NCI-H1105 (cell line): Measurements from ENCODE around the gene KIZ.

Experiments used
- DNase-seq: peaks from one replicate; lab custom pipeline; 2025; lab: John Stamatoyannopoulos, UW

The KIZ gene

DNA sequence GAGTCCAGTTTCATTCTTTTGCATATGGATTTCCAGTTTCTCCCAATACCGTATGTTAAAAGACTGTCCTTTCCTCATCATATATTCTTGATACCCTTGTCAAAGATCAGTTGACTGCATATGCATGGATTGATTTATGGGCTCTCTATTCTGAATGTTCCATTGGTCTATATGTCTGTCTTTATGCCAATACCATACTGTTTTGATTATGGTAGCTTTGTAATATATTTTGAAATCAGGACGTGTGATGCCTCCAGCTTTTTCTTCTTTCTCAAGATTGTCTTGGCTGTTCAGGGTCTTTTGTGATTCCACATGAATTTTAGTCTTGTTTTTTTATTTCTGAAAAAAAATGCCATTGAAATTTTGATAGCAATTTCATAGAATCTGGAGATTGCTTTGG is 51.9 kb downstream of the KIZ start:
- no peak for DNase-seq

DNA sequence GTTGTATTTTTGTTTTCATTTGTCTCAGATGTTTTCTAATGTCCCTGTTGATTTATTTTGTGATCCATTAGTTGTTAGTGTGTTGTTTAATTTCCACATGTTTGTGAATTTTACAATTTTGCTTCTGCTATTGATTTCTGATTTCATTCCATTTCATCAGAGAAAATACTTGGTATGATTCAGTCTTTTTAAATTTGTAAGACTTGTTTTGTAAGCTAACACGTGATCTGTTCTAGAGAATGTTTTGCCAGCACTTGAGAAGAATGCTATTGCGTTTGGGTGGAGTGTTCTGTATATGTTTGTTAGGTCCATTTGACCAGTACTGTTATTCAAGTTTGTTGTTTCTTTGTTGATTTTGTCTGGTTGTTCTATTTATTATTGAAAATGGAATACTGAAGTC is 53.9 kb downstream of the KIZ start:
- DNase-seq: no peak

DNA sequence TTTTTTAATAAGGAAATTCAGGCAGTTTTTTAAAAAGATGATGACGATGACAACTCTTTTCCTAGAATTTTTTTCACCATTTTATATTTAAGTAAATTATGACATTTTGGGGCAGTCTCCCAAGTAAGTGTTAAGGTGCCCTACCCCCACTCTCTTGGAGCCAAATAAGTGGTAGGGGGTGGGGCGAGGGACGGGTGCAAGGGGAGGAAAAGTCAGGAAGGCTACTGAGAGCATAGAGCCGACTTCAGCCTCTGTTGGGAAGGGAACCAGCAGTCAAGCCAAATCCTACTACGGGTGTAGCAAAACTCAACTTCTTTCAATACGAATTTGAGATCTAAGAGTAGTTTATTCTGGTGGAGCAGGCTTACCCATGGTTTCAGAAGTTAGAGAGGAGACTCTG is 54.4 kb downstream of the KIZ start:
- no peak for DNase-seq

DNA sequence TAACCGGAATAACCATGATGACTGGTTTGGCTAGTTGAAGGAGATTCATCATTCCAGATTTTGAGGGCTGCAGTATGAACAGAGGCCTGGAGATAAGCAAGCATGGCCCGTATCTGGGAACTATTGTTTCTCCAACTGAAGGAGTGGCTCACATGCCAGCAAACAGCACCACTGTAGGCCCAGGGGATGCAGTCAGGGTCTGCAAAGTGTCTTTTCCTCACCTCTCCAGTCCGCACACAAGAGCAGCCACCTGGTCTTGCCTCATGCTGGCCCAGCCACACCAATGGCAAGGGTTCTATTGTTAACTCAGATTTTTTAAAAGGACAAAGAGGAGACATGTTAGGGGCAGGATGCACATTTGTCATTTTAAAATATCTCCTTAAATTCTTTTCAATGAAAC is 55.1 kb downstream of the KIZ start:
- no peak for DNase-seq

DNA sequence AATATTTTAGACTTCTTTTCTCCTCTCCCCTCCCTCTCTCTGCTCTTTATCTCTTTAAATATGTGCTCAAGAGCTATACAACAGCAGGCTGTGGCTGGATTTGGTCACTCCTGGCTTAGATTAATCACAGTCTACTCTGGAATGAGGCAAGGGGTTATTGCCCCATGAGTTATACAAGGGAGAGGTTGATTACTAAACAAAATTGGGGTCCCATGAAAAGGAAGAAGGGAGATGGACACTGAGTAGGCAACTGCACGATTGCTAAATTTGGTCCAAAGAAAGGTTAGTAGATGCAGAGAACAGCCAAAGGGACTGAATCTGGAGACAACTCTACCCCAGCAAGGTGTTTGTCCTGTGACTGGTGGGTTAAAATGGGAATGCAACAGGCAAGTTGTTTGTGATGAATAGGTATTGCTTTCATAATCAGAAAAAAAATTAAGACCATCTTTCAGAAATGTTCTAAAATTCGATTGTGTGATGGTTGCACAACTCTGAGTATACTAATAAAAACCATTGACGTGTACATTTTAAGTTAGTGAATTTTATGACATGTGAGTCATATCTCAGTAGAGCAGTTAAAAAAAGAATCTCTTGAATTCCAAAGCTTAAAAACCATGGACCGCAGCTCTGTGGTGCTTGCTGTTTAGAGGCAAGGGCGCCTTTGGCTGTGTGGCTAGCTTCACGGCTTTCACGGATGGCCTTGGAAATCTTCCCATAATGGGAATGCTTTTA is 57.1 kb downstream of the KIZ start:
- DNase-seq: no peak

DNA sequence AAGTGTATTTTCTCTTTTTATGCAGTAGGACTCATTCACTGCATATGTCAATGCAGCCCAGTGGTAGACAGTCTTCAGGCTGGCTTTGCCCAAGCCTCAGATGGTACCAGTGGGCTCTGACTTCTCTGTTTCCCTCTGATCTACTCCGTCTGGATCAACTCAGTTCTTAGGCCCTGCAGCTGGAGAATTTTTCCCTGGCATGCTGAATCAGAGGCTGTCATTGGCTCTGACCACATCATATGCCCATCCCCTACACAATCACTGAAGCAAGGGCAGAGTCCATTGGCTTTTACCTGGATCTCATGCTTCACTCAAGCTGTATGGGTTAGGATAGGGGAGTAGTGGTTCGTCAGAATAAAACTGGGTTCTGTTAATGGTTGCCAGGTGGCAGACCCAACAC is 57.8 kb downstream of the KIZ start:
- no peak for DNase-seq

DNA sequence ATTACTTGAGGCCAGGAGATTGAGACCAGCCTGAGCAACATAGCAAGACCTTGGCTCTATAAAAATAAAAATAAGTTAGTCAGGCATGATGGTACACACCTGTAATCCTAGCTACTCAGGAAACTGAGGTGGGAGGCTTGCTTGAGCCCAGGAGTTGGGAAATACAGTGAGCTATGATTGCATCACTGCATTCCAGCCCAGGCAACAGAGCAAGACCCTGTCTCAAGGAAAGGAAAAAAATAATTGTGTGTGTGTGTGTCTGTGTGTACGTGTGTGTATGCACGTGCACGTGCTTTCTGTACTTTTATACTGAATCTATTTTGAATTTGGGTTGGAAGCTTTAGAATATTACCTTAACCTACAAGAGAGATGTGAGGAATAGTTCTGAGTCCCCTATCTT is 58.9 kb downstream of the KIZ start:
- no peak for DNase-seq

DNA sequence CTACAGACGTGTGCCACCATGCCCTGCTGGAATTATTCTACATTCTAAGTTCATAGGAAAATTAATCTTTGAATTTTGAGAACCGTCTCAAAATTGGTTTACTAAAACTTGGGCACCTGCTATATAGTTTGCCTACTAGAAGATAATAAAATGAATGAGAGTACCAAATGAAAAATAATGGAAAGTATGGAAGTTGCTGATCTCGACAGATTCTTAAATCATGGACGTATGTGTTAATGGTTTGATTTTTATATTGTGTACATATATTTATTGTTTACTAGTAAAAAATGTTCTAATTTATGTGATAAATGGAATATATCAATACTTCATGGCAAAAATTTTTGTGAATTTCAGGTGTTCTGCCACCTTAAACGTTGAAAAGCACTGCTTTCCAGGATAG is 60.0 kb downstream of the KIZ start:
- no peak for DNase-seq

DNA sequence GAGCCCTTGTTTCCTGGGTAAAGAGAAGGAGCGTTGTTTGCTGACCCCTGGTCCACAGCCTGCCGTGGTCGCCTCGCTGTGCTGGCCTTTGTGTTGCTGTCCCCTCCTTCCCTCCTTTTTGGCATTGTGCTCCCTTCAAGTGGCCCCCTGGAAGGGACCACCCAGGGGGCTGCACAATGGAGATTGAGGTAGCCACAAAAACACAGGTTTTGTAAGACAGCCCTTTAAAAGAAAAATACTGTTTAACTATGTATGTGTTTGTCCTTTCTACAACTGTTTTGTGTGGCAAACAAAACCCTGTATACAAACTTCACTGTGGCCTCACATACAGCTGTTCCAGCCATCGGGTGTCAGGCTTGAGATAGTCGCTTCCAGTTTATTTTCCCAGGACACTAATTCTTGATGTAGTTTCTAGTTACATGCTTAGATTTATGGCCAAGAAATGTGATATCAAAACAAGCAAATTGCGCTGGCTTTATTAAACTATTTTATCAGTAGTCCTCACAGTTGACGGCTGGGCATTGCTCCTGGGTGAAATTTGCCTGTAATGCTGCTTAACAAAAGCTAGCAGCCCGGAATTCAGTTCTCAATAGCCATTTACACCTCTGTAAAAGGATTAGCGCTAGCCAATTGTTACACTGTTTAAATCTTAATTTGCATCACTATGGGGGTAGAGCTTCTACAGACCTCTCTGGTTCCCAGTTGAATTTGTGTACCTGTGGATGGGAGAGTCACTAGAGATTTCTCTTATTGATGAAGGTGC is 64.1 kb downstream of the KIZ start:
- peak; percentile 14 for DNase-seq

DNA sequence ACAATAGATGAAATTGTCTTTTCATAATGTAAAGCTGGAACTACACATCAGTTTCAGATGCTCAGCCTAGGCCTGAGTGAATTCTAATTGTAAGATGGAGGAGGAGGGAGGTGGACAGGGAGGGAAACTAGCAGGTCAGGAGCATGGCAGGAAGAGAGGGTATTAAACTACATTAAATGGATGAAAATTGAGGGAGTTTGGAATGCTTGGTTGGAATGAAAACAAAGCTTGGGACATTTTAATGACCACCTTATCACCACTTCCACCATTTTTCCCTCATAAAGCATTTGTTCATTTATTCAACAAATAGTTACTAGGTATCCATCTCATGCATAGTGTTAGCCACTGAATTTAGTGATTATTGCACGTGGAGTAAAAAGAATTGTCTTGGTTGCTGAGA is 65.0 kb downstream of the KIZ start:
- no peak for DNase-seq

DNA sequence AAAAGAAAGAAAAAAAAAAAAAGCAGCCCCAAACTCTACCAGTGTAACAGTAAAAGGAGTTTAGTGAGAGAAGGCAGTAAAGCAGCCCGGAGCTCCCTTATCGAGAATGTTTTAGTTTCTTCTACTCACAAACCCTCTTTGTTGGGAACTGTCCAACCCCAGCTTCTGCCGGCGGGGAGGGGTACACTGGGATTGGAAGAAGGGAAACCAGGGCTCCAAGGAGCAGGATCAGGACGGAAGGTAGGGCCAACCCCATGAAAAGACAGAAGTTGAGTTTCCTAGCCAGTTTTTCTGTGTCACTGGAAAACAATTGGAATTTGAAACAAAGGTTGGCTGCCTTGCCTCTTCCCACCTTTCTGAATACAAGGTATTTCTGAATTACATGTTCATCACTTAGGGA is 66.0 kb downstream of the KIZ start:
- DNase-seq: no peak

DNA sequence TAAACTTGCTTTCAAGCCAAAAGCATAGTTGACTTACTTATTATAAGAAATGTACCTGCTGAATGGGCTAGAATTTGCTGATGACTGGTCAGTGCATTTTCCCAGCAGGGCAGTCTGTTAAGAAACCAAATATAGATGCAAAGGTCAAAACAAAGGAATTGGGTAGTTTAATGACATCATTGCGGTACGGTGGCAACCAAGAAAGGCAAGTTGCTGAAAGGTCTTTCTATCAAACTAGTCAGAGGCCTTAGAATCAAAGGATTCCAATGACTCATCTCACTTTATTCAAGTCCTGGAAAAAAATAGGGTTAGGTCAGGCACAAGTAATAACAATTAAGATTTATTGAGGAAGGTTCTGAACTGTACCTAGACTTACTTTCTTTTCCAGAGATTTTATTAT is 76.4 kb downstream of the KIZ start:
- DNase-seq: no peak

DNA sequence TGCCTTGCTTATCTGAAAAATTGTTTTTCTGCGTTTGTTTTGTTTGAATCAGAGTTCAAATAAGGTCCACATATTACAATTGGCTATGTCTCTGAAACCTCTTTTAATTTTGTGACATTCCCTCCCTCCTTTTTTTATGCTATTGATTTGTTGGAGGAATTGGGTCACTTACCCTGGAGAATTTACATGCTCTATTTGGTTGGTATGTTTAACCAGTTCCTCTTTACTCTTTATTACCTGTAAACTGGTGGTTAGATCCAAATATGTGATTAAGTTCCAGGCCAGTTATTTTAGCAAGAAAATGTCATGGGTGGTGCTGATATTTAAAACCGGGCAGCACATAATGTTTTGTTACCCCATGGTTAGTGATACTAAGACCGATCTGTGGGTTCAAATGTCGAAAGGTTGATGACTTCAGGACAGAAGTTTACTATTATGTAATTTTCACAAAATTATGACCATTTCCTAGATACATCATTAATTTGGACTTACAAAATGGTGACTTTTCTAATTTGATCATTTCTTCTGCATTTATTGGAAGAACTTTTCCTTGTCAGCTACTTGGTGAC is 77.3 kb downstream of the KIZ start:
- DNase-seq: no peak

DNA sequence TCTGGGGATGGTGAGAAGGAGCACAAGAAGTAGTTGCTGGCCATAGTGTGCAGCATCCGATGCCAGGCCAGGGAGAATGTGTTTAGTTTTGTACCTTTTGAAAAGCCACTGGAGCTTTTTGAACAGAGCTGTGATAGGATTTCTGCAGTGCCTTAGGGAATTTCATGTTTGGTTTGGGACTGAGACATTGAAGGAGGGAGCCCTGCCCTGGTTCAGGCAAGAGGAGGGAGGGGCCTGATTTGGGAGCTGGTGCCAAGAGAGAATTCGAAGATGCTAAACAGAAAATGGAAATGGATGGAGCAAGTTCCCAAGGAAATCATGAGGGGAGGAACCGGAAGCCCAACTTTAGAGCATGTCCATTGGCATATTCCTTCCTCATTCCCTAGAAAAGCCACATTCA is 80.7 kb downstream of the KIZ start:
- DNase-seq: no peak

DNA sequence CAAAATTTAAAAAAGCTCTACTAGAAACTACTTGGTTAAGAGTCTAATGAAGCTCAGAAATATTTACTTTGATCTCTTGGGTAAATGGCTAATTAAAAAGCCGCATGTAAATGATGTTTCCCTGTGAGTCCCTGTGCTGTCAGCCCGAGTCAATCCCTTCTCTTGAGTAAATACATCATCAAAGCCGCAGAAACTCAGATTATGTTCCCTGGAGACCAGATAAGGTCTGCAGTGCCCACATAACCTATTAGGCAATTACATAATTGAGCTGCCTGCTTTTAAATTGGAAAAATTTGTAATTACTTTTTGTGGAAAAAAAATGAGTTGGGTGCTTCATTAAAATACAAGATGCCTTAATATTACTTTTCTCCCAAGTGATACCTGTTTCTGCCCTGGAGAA is 83.1 kb downstream of the KIZ start:
- DNase-seq: no peak

DNA sequence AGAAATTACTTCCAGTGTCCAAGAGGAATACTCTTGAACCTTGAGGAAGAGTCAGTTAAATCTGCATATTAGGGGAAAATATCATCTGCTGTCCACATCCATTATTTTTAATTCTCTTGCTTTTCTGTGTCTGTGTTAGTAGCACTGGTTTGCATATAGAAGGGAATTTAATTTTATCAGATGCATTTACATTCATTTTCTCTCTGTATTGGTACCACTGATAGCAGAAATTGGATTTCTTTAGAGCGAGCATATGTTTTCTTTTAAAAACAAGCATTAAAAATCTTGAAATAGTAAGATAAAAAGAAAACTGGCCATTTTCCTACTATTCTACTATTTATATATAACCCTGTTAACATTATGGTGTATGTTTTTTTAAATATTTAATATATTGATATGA is 83.8 kb downstream of the KIZ start:
- no peak for DNase-seq

DNA sequence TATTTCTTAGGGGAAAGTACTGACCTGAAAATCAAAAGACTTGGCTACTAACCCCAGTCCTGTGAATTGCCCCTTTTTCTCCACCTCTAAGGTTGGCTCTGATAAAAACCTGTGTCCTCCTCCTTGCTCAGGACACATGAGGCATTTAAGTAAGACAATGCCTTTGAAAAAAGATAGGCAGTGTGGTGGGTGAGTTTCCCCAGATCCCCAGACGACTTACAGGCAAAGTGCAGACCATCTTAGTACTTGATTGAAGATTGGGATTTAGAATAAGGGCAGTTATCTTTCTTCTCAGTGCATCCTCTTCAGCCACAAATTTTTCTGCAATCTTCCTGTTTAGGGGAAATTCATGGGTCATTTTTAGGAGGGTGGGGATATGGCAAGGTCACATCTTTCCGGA is 87.8 kb downstream of the KIZ start:
- no peak for DNase-seq

DNA sequence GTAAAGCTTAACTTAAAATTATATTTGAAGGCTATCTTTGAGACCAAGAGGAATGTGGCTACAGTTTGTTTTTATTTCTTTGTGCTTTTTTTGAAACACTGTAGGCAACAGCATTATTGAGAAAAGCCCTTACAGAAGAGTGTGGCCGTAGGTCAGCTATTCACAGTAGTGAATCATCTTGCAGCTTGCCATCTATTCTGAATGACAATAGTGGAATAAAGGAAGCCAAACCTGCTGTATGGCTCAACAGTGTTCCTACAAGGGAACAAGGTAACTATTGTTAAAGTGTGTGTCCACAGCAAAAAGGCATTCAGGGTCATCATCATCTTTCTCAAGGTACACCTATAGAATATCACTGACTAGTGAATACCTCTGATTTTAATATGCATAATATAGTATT is 88.5 kb downstream of the KIZ start:
- no peak for DNase-seq

DNA sequence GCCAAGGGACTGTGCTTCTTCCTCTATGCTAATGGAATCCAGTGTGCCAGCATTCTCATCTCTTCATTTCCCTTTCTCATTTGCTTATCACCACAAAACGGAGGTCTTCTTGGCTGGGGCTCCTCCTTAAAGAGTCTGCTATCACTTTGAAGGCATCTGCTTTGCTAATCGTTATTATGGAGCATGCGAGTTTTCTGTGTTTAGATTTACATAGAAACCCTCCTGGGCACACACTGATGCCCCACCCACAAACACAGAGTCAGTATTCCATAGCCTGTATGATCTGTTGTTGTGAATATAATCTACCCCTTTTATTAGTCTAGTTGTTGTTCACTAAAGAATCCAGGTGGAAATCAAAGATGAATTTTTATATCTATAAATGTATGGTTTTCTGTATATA is 93.8 kb downstream of the KIZ start:
- no peak for DNase-seq

DNA sequence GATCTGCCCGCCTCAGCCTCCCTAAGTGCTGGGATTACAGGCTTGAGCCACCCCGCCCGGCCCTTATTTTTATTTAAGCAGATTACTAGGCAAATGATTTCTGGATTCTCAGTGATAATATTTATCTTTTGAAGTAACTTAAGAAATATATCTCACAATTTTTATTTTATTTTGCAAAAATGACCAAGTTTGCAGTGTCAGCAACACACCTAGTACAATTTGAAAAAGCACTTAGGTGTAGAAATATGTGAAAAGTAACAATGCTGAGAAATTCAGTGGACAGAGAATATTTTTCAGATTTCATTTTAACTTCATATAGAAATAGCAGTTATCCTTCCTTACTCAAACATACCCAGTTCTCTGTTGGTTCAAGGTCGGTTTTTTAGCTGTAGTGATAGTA is 98.3 kb downstream of the KIZ start:
- DNase-seq: no peak

DNA sequence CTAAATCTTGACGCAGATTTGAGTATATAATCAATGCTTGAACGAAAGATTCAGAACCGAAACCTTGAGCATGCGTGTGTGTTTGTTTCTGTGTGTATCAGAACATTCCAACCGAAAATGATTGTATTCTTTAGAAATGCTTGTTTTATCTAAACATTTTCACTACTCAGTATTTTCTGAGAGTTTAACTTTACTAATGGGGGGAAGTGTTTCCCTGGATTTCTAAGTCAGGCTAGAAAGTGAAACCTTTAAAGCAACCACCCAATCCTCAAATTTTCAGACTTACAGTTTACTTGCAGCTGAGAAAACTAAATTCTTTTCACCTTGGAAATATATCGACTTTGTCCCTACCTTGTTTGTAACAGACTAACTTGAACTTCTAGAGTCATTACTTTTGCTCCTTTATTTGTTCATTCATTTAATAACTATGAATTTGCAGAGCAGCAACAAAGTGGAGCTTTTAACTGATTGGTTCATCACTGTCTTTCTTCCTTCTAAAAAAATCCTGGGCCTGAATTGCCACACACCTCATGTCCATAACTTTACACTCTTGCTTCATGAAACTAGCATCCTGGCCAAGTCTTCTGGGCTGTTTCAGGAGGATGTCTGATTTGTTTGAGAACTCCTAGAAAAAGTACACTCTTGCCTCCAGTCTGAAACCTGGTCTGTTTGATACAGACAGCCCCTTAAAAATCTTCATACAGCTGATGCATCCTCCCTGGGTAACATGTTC is 99.5 kb downstream of the KIZ start:
- DNase-seq: no peak

DNA sequence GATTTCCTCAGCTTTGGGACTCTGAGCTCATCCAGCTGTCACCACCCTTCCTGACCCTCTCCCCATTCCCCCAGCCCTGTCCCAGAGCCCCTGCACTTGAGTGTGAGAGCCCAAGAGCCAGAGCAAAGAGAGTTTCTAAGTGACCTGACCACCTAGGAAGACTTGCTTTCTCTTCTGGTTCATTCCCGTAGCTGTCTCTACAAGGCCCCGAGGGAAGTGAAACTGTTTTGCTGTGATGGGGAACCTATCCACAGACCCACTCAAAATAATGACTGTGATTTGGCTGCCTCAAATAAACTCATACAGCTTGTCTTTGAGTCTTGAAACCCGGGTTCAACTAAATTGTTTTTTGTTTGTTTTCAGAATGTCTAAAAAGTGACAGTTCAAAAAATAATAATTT is 102.6 kb downstream of the KIZ start:
- no peak for DNase-seq

DNA sequence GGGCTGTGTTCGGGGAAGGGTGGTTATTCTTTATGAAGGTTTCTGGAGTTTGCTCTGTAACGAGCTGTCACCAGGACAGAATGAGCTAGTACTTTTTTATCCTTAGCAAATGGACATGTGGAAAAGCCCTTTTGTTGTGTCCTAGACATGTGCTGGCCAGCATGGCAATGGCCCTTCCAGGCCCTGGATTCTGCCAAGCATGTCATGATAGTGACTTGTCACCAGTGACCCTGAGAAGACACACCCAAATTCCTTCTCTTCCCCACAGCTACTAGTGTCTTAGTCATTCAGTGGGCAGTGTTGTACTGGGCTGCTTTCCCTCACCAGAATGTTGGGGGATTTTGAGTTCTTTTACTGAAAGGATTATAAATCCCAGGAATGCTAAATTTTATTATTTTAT is 103.3 kb downstream of the KIZ start:
- DNase-seq: no peak
